Gastrocnemius medialis (tissue), 4 donors: ENCODE measurements around the gene CCDC27.

Experiments used
- CTCF ChIP-seq, 5 experiments: fragments of 450-650 bp in 3 of 5; fragments of 200-600 bp in 2 of 5; sonication (generic) in 2 of 5; IDR thresholded peaks in 4 of 5; conservative IDR thresholded peaks in 1 of 5; 1 replicate in 4 of 5; 2 replicates in 1 of 5; pipeline ENCODE4 v1.5.1; 2016 to 2019; ENCODE audit warnings: antibody characterized with exemption in 5 of 5, mild to moderate bottlenecking in 3 of 5, moderate library complexity in 3 of 5
- POLR2A ChIP-seq, 2 donors: fragments of 450-650 bp; IDR thresholded peaks; one replicate each; pipeline ENCODE4 v1.6.1; 2017; ENCODE audit warnings: antibody characterized with exemption in 2 of 2, mild to moderate bottlenecking in 2 of 2, moderate library complexity in 2 of 2

GRCh38 chr1:3713840-3714239 lies 38.4 kb upstream of the CCDC27 start:
- TF ChIP-seq CTCF (IDR thresholded peaks at IDR 0.05 in 4 of 5, conservative IDR thresholded peaks at IDR 0.05 in 1 of 5) (no peak), POLR2A (IDR thresholded peaks at IDR 0.05) (no peak)
